ENCODE measurements around the gene CNN1. TPM values are rescaled to one million over a fixed set of nuclear protein-coding genes. Genes with fewer than 3 reads are reported as not detected.

CNN1 gene
- total and polyA plus RNA-seq, 2 of the 13 experiments (the other 11 are each of a cell fraction or from before 2014, with no cell fraction given): 0.70 to 1.1 TPM

DNA sequence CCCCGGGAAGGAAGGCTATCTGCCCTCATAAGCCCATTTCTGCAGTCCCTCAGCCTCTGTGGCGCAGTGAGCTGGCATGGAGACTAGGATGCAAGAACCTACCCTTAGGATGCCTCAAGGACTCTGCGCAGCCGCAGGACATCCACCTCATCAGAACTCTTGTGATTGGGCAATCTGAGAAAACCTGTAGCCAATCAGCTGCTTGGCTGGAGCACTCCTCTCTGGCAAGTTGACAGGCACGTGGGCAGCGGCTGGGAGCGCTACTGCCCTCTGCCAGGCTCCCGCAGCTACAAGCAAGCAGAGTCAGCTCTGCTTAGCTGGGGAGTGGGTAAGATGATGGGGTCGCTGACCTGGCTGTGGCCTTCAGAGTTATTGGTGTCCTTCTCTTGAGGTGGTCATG is 8.2 kb upstream of the CNN1 start (continued):
- TF ChIP-seq ZNF879 (CRISPR knock-in tag; IDR thresholded peaks at IDR 0.05) (no peak), IRF2 (CRISPR knock-in tag; IDR thresholded peaks at IDR 0.05) (peak; percentile 52; the same call in 1 of the 2 replicates), ZNF205 (CRISPR knock-in tag; IDR thresholded peaks at IDR 0.05) (no peak), SOX5 (CRISPR knock-in tag; IDR thresholded peaks at IDR 0.05; ENCODE audit: borderline replicate concordance) (peak; percentile 47; the same call in 1 of the 2 replicates), ZFX (CRISPR knock-in tag; IDR thresholded peaks at IDR 0.05; ENCODE audit: low read depth) (peak; percentile 19; the same call in 1 of the 2 replicates), BCL6 (CRISPR knock-in tag; IDR thresholded peaks at IDR 0.05) (no peak), ZSCAN20 (CRISPR knock-in tag; IDR thresholded peaks at IDR 0.05; ENCODE audit: borderline replicate concordance) (no peak), SAFB2 (CRISPR knock-in tag; IDR thresholded peaks at IDR 0.05; ENCODE audit: borderline replicate concordance, low read depth) (no peak), PCBP2 (optimal IDR thresholded peaks at IDR 0.05; ENCODE audit: low read depth, low read length, poor library complexity, severe bottlenecking) (no peak), HIVEP1 (CRISPR knock-in tag; IDR thresholded peaks at IDR 0.05) (no peak), ZNF788 (CRISPR knock-in tag; IDR thresholded peaks at IDR 0.05; ENCODE audit: borderline replicate concordance) (peak; percentile 55; the same call in 1 of the 2 replicates), ZNF563 (CRISPR knock-in tag; IDR thresholded peaks at IDR 0.05) (no peak), TCF12 (IDR thresholded peaks at IDR 0.05) (no peak), TCF12 (CRISPR knock-in tag; IDR thresholded peaks at IDR 0.05) (no peak), HOXA9 (CRISPR knock-in tag; IDR thresholded peaks at IDR 0.05; ENCODE audit: borderline replicate concordance) (no peak), KDM5A (IDR thresholded peaks at IDR 0.05; ENCODE audit: borderline replicate concordance, low read length) (no peak), ATRX (CRISPR knock-in tag; IDR thresholded peaks at IDR 0.05; ENCODE audit: borderline replicate concordance) (no peak), CREB1 (IDR thresholded peaks at IDR 0.05) (no peak), CREB1 (CRISPR knock-in tag; IDR thresholded peaks at IDR 0.05) (no peak), MED13 (CRISPR knock-in tag; IDR thresholded peaks at IDR 0.05) (no peak), KMT2A (CRISPR knock-in tag; IDR thresholded peaks at IDR 0.05) (peak; percentile 49; the same call in 1 of the 2 replicates), YEATS2 (CRISPR knock-in tag; IDR thresholded peaks at IDR 0.05; ENCODE audit: borderline replicate concordance) (peak; percentile 83; the same call in 1 of the 2 replicates), KDM2A (CRISPR knock-in tag; IDR thresholded peaks at IDR 0.05; ENCODE audit: borderline replicate concordance, low read depth) (peak; percentile 72; the same call in 1 of the 2 replicates), SP2 (CRISPR knock-in tag; IDR thresholded peaks at IDR 0.05) (peak; percentile 41), ZNF768 (CRISPR knock-in tag; IDR thresholded peaks at IDR 0.05) (peak; percentile 45; the same call in 1 of the 2 replicates), NFYB (CRISPR knock-in tag; IDR thresholded peaks at IDR 0.05) (peak; percentile 90)
- TF ChIP-seq, protein P1, sequence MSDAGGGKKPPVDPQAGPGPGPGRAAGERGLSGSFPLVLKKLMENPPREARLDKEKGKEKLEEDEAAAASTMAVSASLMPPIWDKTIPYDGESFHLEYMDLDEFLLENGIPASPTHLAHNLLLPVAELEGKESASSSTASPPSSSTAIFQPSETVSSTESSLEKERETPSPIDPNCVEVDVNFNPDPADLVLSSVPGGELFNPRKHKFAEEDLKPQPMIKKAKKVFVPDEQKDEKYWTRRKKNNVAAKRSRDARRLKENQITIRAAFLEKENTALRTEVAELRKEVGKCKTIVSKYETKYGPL (CRISPR knock-in tag; IDR thresholded peaks at IDR 0.05): no peak
- TF ChIP-seq, protein P2, sequence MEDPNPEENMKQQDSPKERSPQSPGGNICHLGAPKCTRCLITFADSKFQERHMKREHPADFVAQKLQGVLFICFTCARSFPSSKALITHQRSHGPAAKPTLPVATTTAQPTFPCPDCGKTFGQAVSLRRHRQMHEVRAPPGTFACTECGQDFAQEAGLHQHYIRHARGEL (CRISPR knock-in tag; IDR thresholded peaks at IDR 0.05): no peak
- TF ChIP-seq, protein P3, sequence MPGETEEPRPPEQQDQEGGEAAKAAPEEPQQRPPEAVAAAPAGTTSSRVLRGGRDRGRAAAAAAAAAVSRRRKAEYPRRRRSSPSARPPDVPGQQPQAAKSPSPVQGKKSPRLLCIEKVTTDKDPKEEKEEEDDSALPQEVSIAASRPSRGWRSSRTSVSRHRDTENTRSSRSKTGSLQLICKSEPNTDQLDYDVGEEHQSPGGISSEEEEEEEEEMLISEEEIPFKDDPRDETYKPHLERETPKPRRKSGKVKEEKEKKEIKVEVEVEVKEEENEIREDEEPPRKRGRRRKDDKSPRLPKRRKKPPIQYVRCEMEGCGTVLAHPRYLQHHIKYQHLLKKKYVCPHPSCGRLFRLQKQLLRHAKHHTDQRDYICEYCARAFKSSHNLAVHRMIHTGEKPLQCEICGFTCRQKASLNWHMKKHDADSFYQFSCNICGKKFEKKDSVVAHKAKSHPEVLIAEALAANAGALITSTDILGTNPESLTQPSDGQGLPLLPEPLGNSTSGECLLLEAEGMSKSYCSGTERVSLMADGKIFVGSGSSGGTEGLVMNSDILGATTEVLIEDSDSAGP (CRISPR knock-in tag; IDR thresholded peaks at IDR 0.05; ENCODE audit: borderline replicate concordance): 0 out of 2 replicates have a peak, but pooled peaks have one; percentile 20
- TF ChIP-seq, protein P4, sequence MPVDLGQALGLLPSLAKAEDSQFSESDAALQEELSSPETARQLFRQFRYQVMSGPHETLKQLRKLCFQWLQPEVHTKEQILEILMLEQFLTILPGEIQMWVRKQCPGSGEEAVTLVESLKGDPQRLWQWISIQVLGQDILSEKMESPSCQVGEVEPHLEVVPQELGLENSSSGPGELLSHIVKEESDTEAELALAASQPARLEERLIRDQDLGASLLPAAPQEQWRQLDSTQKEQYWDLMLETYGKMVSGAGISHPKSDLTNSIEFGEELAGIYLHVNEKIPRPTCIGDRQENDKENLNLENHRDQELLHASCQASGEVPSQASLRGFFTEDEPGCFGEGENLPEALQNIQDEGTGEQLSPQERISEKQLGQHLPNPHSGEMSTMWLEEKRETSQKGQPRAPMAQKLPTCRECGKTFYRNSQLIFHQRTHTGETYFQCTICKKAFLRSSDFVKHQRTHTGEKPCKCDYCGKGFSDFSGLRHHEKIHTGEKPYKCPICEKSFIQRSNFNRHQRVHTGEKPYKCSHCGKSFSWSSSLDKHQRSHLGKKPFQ (CRISPR knock-in tag; IDR thresholded peaks at IDR 0.05; ENCODE audit: insufficient replicate concordance): no peak

All from HepG2 (cell line).